Renal cortex interstitium (tissue), 11 donors: ENCODE results near the gene INF2. TPM values are rescaled to one million over a fixed set of nuclear protein-coding genes. Genes with fewer than 3 reads are reported as not detected.
"Not testable (repeated sequence)": the region's sequence is repeated elsewhere in the genome, so short reads cannot be mapped to it uniquely, and the experiment has no call there.

ENCODE experiments used
- DNase-seq, 11 donors: peaks; one replicate each; pipeline ENCODE4 v3.0.0-alpha.2; 2013; ENCODE audit warnings: low read depth in 9 of 11, low spot score in 4 of 11; ENCODE audit errors: extremely low read depth in 1 of 11
- polyA plus RNA-seq, 3 donors: library from polyadenylated mRNA; unstranded; fragments of 120-200 nt; gene quantifications; one replicate each; pipeline ENCODE4 v1.2.1, GENCODE V29; 2013; ENCODE audit not compliant: insufficient read length in 3 of 3

The INF2 gene
- polyA plus RNA-seq, 3 donors: 36.1 to 75.3 (median 56.2) TPM

DNA sequence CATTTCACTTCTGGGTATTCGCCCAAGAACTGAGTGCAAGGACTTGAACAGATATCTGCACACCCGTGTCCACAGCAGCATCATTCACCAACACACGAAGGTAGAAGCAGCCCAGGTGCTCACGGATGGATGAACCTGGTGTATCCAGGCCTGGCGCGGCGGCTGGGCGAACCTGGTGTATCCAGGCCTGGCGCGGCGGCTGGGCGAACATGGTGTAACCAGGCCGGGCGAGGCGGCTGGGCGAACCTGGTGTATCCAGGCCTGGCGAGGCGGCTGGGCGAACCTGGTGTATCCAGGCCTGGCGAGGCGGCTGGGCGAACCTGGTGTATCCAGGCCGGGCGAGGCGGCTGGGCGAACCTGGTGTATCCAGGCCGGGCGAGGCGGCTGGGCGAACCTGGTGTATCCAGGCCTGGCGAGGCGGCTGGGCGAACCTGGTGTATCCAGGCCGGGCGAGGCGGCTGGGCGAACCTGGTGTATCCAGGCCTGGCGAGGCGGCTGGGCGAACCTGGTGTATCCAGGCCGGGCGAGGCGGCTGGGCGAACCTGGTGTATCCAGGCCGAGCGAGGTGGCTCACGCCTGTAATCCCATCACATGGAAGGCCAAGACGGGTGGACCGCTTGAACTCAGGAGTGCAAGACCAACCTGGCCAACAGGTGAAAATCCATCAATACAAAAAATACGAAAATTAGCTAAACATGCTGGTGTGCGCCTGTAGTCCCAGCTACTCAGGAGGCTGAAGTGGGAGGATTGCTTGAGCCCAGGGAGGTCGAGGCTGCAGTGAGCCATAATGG is 36.1 kb upstream of the INF2 start:
- not testable (repeated sequence) for DNase-seq

GRCh38 chr14:104654119-104654518 is 35.3 kb upstream of the INF2 start:
- DNase-seq: no peak

- DNase-seq: no peak
Observed at GRCh38 chr14:104655128-104655848, 34.1 kb upstream of the INF2 start.

GRCh38 chr14:104656014-104656714 is 33.3 kb upstream of the INF2 start:
- no peak for DNase-seq

GRCh38 chr14:104657101-104657524 is 32.3 kb upstream of the INF2 start:
- DNase-seq: no peak

- no peak for DNase-seq
Observed at GRCh38 chr14:104657563-104658324, 31.7 kb upstream of the INF2 start.

DNA sequence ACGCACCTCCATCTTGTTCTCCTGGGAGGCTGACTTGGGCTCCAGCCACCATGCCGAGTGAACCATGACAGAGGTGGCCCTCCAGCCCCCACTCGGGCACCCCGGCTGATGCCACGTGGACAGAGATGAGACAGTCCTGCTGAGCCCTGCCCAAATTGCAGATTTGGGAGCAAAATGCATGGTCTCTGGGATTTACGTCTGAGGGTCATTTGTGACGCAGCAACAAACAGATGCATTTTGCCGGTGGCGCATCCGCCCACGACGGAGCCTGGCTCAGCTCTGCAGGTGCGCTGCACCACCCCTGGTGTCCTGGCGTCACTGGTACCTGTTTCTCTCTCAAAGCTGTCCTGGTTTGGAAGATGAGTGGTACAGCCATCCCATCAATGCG is 31.1 kb upstream of the INF2 start:
- no peak for DNase-seq

DNA sequence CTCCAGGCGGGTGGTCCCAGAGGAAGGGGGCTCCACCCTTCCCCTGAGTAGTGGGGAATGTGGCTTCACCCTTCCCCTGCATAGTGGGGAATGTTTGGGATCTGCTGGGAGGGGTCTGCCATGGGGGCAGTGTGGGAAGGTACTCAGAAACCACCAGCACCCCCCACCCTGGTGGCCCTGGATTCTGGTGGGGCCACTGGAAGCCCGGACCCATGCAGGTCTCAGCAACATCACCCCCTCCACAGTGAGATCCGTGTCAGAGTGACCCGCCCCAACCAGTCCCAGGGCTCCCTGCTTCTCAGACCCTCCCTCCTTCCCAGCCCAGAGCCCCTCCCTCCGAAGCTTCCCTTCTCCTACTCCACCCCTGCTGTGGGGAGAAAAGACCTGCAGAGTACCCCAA is 30.3 kb upstream of the INF2 start:
- no peak for DNase-seq

GRCh38 chr14:104659764-104660523 is 29.5 kb upstream of the INF2 start:
- no peak for DNase-seq

GRCh38 chr14:104660597-104660996 is 28.8 kb upstream of the INF2 start:
- no peak for DNase-seq

GRCh38 chr14:104661086-104661485 is 28.3 kb upstream of the INF2 start:
- no peak for DNase-seq

DNA sequence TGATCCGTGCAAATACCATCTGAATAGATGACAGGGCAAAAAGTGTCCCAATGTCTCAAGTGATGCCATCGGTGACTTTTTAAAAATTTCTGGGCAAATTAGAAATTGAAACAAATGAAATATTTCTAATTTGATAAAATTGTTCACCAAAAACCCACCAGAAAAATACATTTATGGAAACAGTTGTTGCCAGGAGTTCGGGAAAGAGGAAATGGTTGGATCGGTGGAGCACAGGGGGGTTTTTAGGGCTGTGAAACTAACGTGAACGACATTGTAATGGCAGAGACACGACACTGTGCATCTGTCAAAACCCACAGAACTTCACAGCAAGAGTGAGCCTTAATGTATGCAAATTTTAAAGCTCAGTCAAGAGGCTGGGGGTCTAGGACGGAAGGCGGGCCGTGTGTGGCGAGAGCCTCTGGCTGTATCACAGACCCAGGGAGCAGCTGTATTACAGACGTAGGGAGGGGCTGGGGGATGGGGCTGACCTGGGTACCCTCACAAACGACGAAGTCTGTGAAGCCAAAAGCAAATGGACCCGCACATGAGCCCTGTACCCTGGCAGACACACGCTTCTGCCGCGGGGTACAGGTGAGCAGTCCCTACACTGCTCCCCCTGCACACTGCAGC is 27.8 kb upstream of the INF2 start:
- not testable (repeated sequence) for DNase-seq

GRCh38 chr14:104662472-104662871 is 26.9 kb upstream of the INF2 start:
- DNase-seq: not testable (repeated sequence)

GRCh38 chr14:104664107-104664506 is 25.3 kb upstream of the INF2 start:
- no peak for DNase-seq

- no peak for DNase-seq
Observed at GRCh38 chr14:104664588-104664987, 24.8 kb upstream of the INF2 start.

DNA sequence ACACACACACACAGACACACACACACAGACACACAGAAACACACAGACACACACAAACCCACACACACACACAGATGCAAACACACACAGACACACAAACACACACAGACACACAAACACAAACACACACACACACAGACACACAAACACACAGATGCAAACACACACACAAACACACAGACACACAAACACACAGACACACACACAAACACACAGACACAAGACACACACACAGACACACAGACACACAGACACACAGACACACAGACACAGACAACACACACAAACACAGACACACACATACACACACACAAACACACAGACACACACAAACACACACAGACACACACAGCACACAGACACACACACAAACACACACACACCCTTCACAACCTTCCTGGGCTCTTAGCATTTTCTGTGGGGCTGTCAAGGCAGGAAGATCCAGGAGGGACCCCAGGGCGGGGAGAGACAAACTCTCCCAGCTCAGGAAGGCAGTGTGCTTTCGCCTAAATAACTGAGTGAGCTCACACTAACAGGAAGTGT is 24.2 kb upstream of the INF2 start:
- DNase-seq: no peak

DNA sequence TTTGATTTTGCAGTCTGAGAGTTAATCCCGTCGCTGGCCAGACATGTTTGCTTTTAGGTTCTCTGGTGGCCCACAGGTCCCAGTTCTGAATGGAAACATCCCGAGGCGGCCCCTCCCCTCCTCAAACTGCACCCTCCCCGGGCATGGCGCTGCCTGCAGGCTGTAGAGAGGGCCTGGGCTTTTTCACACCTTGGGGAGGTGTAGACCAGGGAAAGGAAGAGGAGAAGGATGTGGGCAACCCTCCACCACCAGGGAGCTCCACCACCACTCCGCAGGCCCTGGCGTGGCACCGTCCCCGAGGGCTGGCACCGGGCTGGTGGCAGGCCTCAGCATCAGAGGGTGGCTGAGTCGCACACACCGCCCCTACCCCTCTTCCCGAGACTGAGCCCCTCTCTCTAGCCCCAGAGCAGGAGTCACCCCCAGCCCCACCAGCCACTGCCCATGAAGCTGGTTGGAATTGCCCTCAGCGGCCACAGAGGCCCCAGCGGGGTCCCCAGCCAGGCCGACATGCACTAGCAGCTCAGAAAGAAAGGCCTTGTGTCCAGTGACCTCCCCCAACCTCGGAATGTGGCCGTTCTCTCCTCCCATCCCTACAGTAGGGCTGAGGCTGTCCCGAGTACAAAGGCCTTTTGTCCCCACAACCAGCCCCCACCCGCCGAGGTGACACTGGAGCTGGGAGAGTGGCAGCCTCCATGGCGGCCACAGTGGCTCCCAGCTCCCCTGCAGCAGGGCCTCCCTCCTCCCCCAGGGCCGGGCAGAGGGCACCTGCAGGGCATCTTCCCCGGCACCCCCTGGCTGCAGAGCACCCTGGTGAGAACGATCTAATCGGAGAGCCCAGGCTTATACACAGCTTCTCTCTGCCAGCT is 23.5 kb upstream of the INF2 start:
- DNase-seq: peak in 1 of 11 donors; percentile 40
